Left forelimb (tissue), 1 donor: ENCODE data around the gene CMTM8.

ENCODE experiments used
- DNase-seq: peaks from one replicate; pipeline ENCODE4 v3.0.0-alpha.2; 2018; ENCODE audit warnings: low spot score

CMTM8 gene

GRCh38 chr3:32337505-32337904 lies 99.0 kb downstream of the CMTM8 start:
- no peak for DNase-seq

- DNase-seq = no peak
Observed at GRCh38 chr3:32340039-32340438, 101.6 kb downstream of the CMTM8 start.

DNA sequence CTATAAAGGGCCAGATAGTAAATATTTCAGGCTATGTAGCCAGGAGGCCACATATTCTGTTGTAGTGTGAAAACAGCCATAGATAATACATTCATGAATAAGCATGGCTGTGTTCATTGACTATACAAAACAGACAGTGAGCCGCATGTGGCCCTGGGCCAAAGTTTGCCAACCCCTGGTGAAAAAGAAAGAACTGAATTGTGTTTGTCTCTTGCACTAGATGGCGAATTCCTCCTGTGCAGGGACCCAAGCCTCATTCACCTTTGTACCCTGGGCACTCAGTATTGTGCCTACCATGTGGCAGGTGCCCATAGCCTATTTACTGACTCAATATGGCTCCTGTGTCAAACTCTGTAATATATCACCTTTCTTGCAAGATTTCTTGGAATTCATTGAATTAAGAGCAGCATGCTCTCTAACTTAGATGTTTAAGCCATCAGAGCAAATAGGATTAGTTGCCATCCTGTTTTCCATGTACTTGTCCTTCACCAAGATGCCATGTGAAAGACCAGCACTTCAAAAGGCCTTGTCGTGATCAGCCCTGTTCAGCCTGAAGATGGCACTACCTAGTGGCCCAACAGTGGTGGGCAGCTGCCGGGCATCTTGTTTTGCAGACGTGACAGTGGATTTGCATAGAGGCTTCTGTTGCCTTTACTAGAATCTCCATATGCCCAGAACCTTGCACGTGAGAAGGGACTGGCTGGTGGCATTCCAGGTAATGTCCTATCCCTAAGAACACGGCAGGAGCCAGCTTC lies 102.3 kb downstream of the CMTM8 start:
- no peak for DNase-seq

DNA sequence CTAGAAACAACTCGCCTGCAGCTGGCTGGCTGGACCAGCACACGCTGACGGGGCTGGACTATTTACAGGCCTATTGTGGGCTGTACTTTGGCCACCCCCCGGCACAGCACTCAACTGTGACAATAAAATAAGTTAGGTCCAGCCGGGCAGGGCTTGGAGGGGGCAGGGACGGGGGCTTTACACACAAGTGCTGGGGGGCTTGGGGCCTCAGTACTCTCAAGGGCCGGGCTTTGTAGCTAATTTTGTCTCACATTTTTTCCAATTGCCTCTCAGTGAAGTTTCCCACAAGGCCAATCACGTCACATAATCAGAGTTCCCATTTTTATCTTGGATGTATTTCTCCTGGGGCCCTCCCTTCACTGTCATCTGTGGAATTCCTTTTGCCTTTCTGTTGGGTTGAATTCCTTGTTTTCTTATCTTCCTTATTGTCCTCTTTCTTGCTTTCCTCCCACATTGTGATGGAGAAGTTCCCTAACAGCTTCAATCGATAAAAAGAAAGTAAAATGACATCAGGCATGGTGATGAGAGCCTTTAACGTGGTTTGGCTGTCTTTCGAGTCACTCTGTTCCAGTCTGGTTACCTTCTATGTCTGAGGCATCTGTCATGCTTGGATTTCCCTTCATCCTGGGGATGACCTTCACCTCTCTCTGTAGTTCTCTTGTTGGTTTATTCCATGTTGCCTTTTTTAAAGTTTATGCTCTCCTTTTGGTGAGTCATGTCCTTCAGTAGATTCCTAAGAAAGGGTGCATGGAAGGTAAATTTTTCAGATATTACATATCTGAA lies 109.1 kb downstream of the CMTM8 start:
- DNase-seq = no peak

DNA sequence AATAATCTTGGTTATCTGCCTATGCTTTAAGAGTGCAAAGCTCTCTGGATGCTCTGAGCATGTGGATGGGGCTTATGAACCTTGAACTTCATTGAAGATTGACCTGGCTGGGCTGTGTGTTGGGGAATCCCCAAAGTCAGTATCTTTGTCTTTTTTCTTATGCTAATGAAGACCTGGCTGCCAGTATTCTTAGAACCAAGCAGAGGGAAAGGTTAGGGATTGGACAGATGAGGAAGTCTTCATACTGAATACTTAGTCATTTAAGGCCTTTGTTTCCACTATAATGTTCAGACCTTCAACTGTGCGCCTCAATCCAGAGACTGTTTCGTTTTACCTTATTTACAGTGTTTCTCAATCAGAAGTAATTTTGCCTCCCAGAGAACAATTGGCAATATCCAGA lies 110.7 kb downstream of the CMTM8 start:
- no peak for DNase-seq

GRCh38 chr3:32352563-32352962 lies 114.1 kb downstream of the CMTM8 start:
- DNase-seq = no peak

DNA sequence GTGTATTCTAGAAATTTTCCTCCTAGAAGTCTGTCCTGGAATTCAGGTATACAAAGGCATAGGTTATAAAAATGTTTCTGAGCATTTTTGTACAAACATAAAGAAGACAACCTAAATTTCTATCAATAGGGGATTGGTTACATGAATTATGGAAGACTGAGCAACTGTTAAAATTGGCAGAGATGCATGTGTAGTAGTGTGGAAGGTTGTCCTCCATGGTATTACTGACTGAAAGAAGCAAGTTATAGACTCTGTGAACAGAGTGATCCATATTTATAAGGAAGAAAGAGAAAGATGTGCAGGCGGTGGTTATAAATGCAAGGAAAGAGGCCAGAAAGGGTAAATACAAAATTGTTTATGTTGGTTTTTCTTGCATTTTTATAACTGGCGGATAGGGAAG lies 114.9 kb downstream of the CMTM8 start:
- DNase-seq = no peak

GRCh38 chr3:32354362-32354778 lies 115.9 kb downstream of the CMTM8 start:
- DNase-seq = no peak

DNA sequence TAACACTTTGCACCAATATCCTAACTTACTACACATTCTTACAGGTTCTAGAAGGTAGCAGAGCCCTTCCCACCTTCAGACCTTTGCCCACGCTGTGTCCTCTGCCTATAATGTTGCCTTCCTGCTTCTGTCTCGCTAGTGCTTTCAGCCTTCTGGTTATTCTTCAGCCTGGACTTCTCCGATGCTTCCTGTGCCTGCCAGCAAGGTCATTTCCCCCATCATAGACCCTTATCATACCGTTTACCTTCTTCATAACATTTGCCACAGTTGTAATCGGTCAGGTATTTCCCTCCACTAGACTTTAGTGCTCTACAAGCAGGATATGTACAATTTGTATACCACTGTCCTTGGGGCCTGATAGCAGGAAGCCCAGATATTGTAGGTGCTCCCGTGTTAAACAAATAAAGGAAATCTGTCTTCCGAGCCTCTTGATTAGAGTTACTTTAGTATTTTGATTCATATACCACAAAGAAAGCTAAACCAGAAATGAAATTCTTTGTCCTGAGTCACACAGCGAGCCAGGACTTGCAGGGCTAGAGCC lies 117.3 kb downstream of the CMTM8 start:
- no peak for DNase-seq

- no peak for DNase-seq
Observed at GRCh38 chr3:32359766-32360492, 121.4 kb downstream of the CMTM8 start.

DNA sequence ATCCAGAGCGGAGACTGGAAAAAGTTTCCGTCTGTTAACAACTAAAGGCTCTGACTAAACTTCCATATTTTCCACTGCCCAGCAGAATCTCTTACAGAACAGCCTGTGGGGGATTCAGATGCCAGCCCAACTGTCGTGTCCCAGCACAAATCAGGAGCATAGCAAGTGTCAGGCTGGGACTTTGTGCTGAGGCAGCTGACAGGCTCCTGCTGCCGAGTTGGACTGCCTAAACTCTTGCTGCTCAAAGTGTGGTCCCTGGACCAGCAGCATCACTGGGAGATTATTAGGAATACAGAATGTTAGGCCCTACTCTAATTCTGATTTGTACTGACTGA lies 122.0 kb downstream of the CMTM8 start:
- no peak for DNase-seq

- DNase-seq = no peak
Observed at GRCh38 chr3:32366638-32367397, 128.3 kb downstream of the CMTM8 start.

GRCh38 chr3:32367442-32367841 lies 129.0 kb downstream of the CMTM8 start:
- DNase-seq = no peak

DNA sequence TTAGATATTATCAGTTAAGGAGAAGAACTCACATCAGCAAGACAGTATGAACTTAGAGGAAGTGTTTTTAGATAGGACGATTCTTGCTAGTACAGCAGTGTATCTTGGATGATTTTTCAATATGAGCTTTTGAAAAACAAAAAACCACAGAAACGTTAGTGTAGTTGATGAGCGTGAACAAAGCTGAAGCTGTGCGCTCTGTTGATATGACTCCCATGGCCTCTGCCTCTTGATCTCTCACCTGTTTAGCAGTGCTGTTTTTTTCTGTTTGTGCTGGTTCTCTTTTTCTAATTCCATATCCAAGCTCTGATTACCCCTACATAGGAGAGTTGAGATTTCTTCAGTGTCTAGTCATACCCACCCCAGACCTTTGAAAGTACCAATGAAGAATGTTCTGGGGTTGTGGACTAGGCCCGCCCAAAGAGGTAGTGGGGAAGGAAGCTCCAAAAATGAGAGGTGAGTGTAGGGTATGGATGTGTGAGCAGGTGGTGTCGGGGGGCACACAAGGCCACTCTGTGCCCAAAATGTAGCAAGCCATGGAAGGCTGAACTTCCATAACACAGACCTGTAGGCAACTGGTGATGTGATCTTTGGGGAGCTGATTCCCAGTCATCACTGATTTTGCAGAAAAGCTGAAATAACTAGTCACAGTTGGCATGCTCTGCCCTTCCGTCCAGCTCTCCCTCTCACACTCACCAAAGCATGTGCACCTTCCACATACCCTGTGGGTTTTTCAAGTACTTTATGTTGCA lies 133.2 kb downstream of the CMTM8 start:
- no peak for DNase-seq

- DNase-seq = no peak
Observed at GRCh38 chr3:32372213-32372490, 133.7 kb downstream of the CMTM8 start.

- no peak for DNase-seq
Observed at GRCh38 chr3:32373276-32373675, 134.8 kb downstream of the CMTM8 start.

- no peak for DNase-seq
Observed at GRCh38 chr3:32373844-32374243, 135.4 kb downstream of the CMTM8 start.

DNA sequence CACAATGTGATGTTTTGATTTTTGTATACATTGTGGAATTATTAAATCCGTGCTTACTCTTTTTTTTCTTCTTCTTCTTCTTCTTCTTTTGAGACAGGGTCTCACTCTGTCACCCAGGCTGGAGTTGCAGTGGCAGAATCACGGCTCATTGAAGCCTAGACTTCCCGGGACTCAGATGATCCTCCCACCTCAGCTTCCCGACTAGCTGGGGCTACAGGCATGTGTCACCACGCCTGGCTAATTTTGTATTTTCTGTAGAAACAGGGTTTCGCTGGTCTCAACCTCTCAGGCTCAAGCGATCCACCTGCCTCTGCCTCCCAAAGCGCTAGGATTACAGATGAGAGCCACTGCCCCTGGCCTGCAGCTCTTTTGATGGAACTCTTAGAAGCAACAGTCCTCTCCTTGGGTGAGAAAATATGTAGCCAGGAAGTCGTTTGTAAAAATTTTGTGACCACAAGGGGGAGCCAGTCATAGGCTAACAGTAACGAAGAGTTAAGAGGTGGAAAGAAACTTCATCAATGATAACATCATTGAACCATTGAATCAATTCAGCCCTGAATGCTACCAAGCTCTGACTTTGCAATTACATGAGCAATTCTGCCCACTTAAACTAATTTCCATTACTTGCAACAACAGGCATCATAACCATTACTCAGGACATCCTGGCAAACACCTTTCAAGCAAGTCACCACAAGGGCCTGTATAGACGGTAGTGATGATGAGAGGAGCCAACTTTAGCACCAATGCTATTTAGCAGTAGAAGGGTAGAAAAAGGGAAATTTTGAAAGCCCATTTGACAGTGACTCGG lies 136.5 kb downstream of the CMTM8 start:
- DNase-seq = no peak

GRCh38 chr3:32375596-32375930 lies 137.1 kb downstream of the CMTM8 start:
- no peak for DNase-seq

DNA sequence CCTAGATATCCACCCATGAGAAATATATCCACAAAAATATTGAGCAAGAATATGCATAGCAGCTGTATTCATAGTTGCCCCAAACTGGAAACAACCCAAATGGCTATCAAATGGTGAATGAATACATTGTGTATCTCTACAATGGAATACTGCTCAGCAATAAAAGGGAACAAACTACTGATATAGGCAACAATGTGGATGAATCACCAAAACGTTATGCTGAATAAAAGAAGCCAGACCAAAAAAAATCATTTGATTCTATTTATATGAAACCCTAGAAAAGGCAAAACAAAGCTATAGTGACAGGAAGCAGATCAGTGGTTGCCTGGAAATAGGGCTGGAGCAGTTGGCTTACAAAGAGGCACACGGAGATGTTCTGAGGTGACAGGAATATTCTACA lies 137.6 kb downstream of the CMTM8 start:
- no peak for DNase-seq
